HG02970 (cell line): Measurements from ENCODE around the gene SLC9A9.
A peak's percentile ranks its signal among the peaks of the same experiment; 100 is the strongest.
"Not testable (repeated sequence)": the region's sequence is repeated elsewhere in the genome, so short reads cannot be mapped to it uniquely, and the experiment has no call there.

Source experiments
- ATAC-seq: cut with Tn5 transposase; IDR thresholded peaks from one replicate; pipeline ENCODE4 v1.9.1; 2021; ENCODE audit warnings: mild to moderate bottlenecking, moderate library complexity, moderate number of reproducible peaks; ENCODE audit not compliant: unreplicated experiment, low FRiP score

Gene SLC9A9

GRCh38 chr3:143811602-143812001 is 36.7 kb downstream of the SLC9A9 start:
- ATAC-seq = no peak

GRCh38 chr3:143810953-143811265 is 37.4 kb downstream of the SLC9A9 start:
- no peak for ATAC-seq

- ATAC-seq = no peak
Measured at GRCh38 chr3:143810166-143810952, 37.9 kb downstream of the SLC9A9 start.

GRCh38 chr3:143809121-143809621 is 39.1 kb downstream of the SLC9A9 start:
- ATAC-seq = no peak

GRCh38 chr3:143808030-143808429 is 40.2 kb downstream of the SLC9A9 start:
- ATAC-seq = no peak

GRCh38 chr3:143806038-143806437 is 42.2 kb downstream of the SLC9A9 start:
- no peak for ATAC-seq

GRCh38 chr3:143805476-143805875 is 42.8 kb downstream of the SLC9A9 start:
- ATAC-seq = not testable (repeated sequence)

GRCh38 chr3:143801046-143801445 is 47.2 kb downstream of the SLC9A9 start:
- ATAC-seq = not testable (repeated sequence)

- not testable (repeated sequence) for ATAC-seq
Measured at GRCh38 chr3:143798151-143798550, 50.1 kb downstream of the SLC9A9 start.

- ATAC-seq = no peak
Measured at GRCh38 chr3:143795874-143796273, 52.4 kb downstream of the SLC9A9 start.

- no peak for ATAC-seq
Measured at GRCh38 chr3:143794793-143795462, 53.3 kb downstream of the SLC9A9 start.

GRCh38 chr3:143793971-143794370 is 54.3 kb downstream of the SLC9A9 start:
- ATAC-seq = no peak

- no peak for ATAC-seq
Measured at GRCh38 chr3:143791386-143791785, 56.9 kb downstream of the SLC9A9 start.

GRCh38 chr3:143786219-143787191 is 61.8 kb downstream of the SLC9A9 start:
- ATAC-seq = no peak

GRCh38 chr3:143784446-143784845 is 63.8 kb downstream of the SLC9A9 start:
- ATAC-seq = no peak

- ATAC-seq = no peak
Measured at GRCh38 chr3:143783851-143784370, 64.4 kb downstream of the SLC9A9 start.

- ATAC-seq = peak; percentile 83
Measured at GRCh38 chr3:143775459-143775858, 72.8 kb downstream of the SLC9A9 start.

- ATAC-seq = no peak
Measured at GRCh38 chr3:143771939-143772338, 76.3 kb downstream of the SLC9A9 start.

GRCh38 chr3:143771258-143771657 is 77.0 kb downstream of the SLC9A9 start:
- no peak for ATAC-seq

GRCh38 chr3:143770391-143770790 is 77.9 kb downstream of the SLC9A9 start:
- no peak for ATAC-seq
